H9 (cell line): Measurements from ENCODE around the gene SERF2. TPM values are rescaled to one million over a fixed set of nuclear protein-coding genes. Genes with fewer than 3 reads are reported as not detected.
"Not testable (repeated sequence)": the region's sequence is repeated elsewhere in the genome, so short reads cannot be mapped to it uniquely, and the experiment has no call there.

Experiments used
- DNase-seq: peaks from one replicate; pipeline ENCODE4 v3.0.0-alpha.2; 2017
- H2AFZ ChIP-seq: one replicate; pipeline ENCODE4 v1.6.1; 2013; ENCODE audit warnings: mild to moderate bottlenecking, low read length, control low read depth, moderate library complexity
- H2AK5ac ChIP-seq: 2 replicates; pipeline ENCODE4 v1.6.1; 2013; ENCODE audit warnings: low read length, control low read depth, mixed read lengths; ENCODE audit not compliant: insufficient read length
- H2BK120ac ChIP-seq: one replicate; pipeline ENCODE4 v1.6.1; 2013; ENCODE audit warnings: low read depth, mild to moderate bottlenecking, low read length, control low read depth, inconsistent platforms; ENCODE audit not compliant: poor library complexity, severe bottlenecking
- H2BK12ac ChIP-seq: 2 replicates; pipeline ENCODE4 v1.6.1; 2013; ENCODE audit warnings: low read length, control low read depth, mixed read lengths, low read depth; ENCODE audit not compliant: insufficient read length
- H2BK15ac ChIP-seq: 2 replicates; pipeline ENCODE4 v1.6.1; 2013; ENCODE audit warnings: low read depth, low read length, control low read depth
- H2BK20ac ChIP-seq: one replicate; pipeline ENCODE4 v1.6.1; 2013; ENCODE audit warnings: low read depth, mild to moderate bottlenecking, low read length, control low read depth, inconsistent platforms; ENCODE audit not compliant: poor library complexity, severe bottlenecking
- H2BK5ac ChIP-seq: 2 replicates; pipeline ENCODE4 v1.6.1; 2013; ENCODE audit warnings: low read length, control low read depth, mixed read lengths; ENCODE audit not compliant: insufficient read length
- H3K14ac ChIP-seq: 2 replicates; pipeline ENCODE4 v1.6.1; 2013; ENCODE audit warnings: low read length, control low read depth; ENCODE audit not compliant: insufficient read depth
- H3K18ac ChIP-seq: 2 replicates; pipeline ENCODE4 v1.6.1; 2013; ENCODE audit warnings: low read depth, mild to moderate bottlenecking, mixed read lengths, low read length, control low read depth; ENCODE audit not compliant: insufficient read length
- H3K23ac ChIP-seq: 2 replicates; pipeline ENCODE4 v1.6.1; 2013; ENCODE audit warnings: low read length, control low read depth, mixed read lengths, low read depth; ENCODE audit not compliant: insufficient read length
- H3K23me2 ChIP-seq: 2 replicates; pipeline ENCODE4 v1.6.1; 2013; ENCODE audit warnings: low read depth, mild to moderate bottlenecking, mixed read lengths, low read length, control low read depth; ENCODE audit not compliant: insufficient read length, poor library complexity, severe bottlenecking
- H3K27ac ChIP-seq: 2 replicates; pipeline ENCODE4 v1.5.1; 2013; ENCODE audit warnings: low read length, control low read depth, mixed read lengths, low read depth; ENCODE audit not compliant: insufficient read length
- H3K27me3 ChIP-seq: 2 replicates; pipeline ENCODE4 v1.6.1; 2013; ENCODE audit warnings: low read length, control low read depth, inconsistent platforms; ENCODE audit not compliant: insufficient read depth
- H3K4ac ChIP-seq: 2 replicates; pipeline ENCODE4 v1.6.1; 2013; ENCODE audit warnings: low read depth, mild to moderate bottlenecking, control low read depth, inconsistent platforms, low read length, moderate library complexity
- H3K4me1 ChIP-seq: 2 replicates; pipeline ENCODE4 v1.6.1; 2013; ENCODE audit warnings: low read length, control low read depth, inconsistent platforms; ENCODE audit not compliant: insufficient read depth
- H3K4me2 ChIP-seq: 2 replicates; pipeline ENCODE4 v1.6.1; 2013; ENCODE audit warnings: low read length, control low read depth, mixed read lengths; ENCODE audit not compliant: insufficient read length, insufficient read depth
- H3K56ac ChIP-seq: 2 replicates; pipeline ENCODE4 v1.6.1; 2013; ENCODE audit warnings: low read depth, mild to moderate bottlenecking, mixed read lengths, low read length, control low read depth; ENCODE audit not compliant: insufficient read length
- H3K79me1 ChIP-seq: 2 replicates; pipeline ENCODE4 v1.6.1; 2013; ENCODE audit warnings: low read depth, mild to moderate bottlenecking, moderate library complexity, low read length, control low read depth, inconsistent platforms; ENCODE audit not compliant: insufficient read depth, poor library complexity, severe bottlenecking
- H3K79me2 ChIP-seq: 2 replicates; pipeline ENCODE4 v1.6.1; 2013; ENCODE audit warnings: low read length, control low read depth, inconsistent platforms; ENCODE audit not compliant: insufficient read depth
- H3K9ac ChIP-seq: 2 replicates; pipeline ENCODE4 v1.6.1; 2013; ENCODE audit warnings: low read length, control low read depth, mixed read lengths; ENCODE audit not compliant: insufficient read length; ENCODE audit errors: extremely low read depth
- H3K9me3 ChIP-seq: one replicate; pipeline ENCODE4 v1.6.1; 2013; ENCODE audit warnings: low read depth, low read length, inconsistent platforms; ENCODE audit not compliant: control insufficient read depth
- H3T11ph ChIP-seq: one replicate; pipeline ENCODE4 v1.6.1; 2013; ENCODE audit warnings: mild to moderate bottlenecking, low read length, control low read depth, inconsistent platforms
- H4K20me1 ChIP-seq: one replicate; pipeline ENCODE4 v1.6.1; 2013; ENCODE audit not compliant: control insufficient read depth, insufficient read length, insufficient read depth
- H4K5ac ChIP-seq: 2 replicates; pipeline ENCODE4 v1.6.1; 2013; ENCODE audit warnings: low read depth, mild to moderate bottlenecking, mixed read lengths, low read length, control low read depth; ENCODE audit not compliant: insufficient read length
- H4K8ac ChIP-seq: replicated peaks from 2 replicates; pipeline ENCODE4 v1.6.1; 2013; ENCODE audit warnings: low read length, control low read depth, mixed read lengths, low read depth; ENCODE audit not compliant: insufficient read length
- H4K91ac ChIP-seq: 2 replicates; pipeline ENCODE4 v1.6.1; 2013; ENCODE audit warnings: low read depth, mild to moderate bottlenecking, moderate library complexity, mixed read lengths, low read length, control low read depth; ENCODE audit not compliant: insufficient read length
- H3K27ac Mint-ChIP-seq, 3 experiments: 2 replicates in 2 of 3; 3 replicates in 1 of 3; pipeline ENCODE4 v1.8.0; 2020 to 2021; ENCODE audit warnings: mixed read lengths in 3 of 3, mild to moderate bottlenecking in 1 of 3, moderate library complexity in 1 of 3
- H3K27me3 Mint-ChIP-seq: 2 replicates; pipeline ENCODE4 v1.8.0; 2021; ENCODE audit warnings: low read depth, mild to moderate bottlenecking, moderate library complexity, mixed read lengths
- H3K36me3 Mint-ChIP-seq, 3 experiments: 2 replicates in 2 of 3; 3 replicates in 1 of 3; pipeline ENCODE4 v1.8.0; 2020 to 2021; ENCODE audit warnings: low read depth in 3 of 3, mixed read lengths in 3 of 3; ENCODE audit not compliant: insufficient read depth in 1 of 3
- H3K4me1 Mint-ChIP-seq, 2 experiments: 2 replicates each; pipeline ENCODE4 v1.8.0; 2020; ENCODE audit warnings: mixed read lengths in 2 of 2
- H3K4me3 Mint-ChIP-seq, 2 experiments: 2 replicates in 1 of 2; 3 replicates in 1 of 2; pipeline ENCODE4 v1.8.0; 2020 to 2021; ENCODE audit warnings: mild to moderate bottlenecking in 2 of 2, mixed read lengths in 2 of 2, moderate library complexity in 1 of 2
- H3K9me3 Mint-ChIP-seq, 2 experiments: 2 replicates in 1 of 2; 3 replicates in 1 of 2; pipeline ENCODE4 v1.8.0; 2020; ENCODE audit warnings: mild to moderate bottlenecking in 2 of 2, mixed read lengths in 2 of 2, moderate library complexity in 1 of 2
- WGBS: extraction: QIAGEN DNeasy Blood & Tissue Kit; methylation state at CpG from one replicate; pipeline ENCODE4 v1.1.7; 2013; ENCODE audit warnings: missing lambda C conversion rate, low lambda C conversion rate, mixed read lengths; ENCODE audit not compliant: insufficient read length; ENCODE audit errors: extremely low coverage; 5-methylcytosine and 5-hydroxymethylcytosine counted together
- total RNA-seq: library from RNA; stranded (reverse); gene quantifications from 2 replicates; pipeline ENCODE4 v1.2.1, GENCODE V29; 2021
- TF ChIP-seq, protein P1 (sequence below): fragments of 200-600 bp; sonication (generic); conservative IDR thresholded peaks from 3 replicates; pipeline ENCODE4 v1.8.0; 2021; ENCODE audit warnings: antibody characterized with exemption, mild to moderate bottlenecking

Gene SERF2
- total RNA-seq, 1 experiment from 2014 or later: 819 TPM

DNA sequence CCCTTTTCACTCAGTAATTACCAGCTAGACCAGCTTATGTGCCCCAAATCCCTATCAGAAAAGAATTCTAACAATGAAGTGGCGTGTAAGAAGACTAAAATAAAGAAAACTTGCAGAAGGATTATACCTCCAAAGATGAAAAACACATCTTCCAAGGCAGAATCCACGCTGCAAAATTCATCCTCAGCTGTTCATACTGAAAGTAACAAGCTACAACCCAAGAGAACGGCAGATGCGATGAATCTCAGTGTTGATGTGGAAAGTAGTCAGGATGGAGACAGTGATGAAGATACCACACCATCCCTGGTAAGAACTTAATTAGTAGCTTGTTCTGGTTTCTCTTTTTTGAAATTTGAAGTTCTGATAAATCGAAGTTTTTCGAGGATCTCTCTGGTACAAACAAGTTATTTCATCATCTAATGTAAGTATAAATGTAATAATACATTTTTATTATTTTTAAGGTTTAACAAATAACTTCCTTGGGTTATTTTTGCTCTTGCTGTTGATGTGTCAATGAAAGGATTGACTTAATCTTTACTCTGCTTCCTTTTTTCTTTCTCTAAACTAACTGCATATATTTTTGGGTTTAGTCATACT is 36.0 kb downstream of the SERF2 start:
- Histone ChIP-seq H3K9ac (peak overlapping the region; percentile 46), H3K56ac (no peak overlapping the region), H2BK20ac (no peak overlapping the region), H2BK12ac (no peak overlapping the region), H3K4me2 (peak overlapping the region; percentile 69), H2BK120ac (no peak overlapping the region), H3K23me2 (peaks cover 8% of the 10 kb centered on the region), H3K9me3 (no peaks in the 10 kb centered on the region), H2AFZ (no peak overlapping the region), H4K91ac (no peak overlapping the region), H3K4me1 (no peaks in the 10 kb centered on the region; the same call in 1 of the 2 replicates), H3K27ac (no peak overlapping the region), H3K18ac (no peak overlapping the region), H3T11ph (no peak overlapping the region), H2BK5ac (no peak overlapping the region), H4K20me1 (no peaks in the 10 kb centered on the region), H3K79me2 (peaks cover 4% of the 10 kb centered on the region; the same call in 1 of the 2 replicates), H3K23ac (no peak overlapping the region), H4K5ac (no peak overlapping the region), H3K27me3 (no peaks in the 10 kb centered on the region), H2AK5ac (no peak overlapping the region), H3K79me1 (peaks cover 5% of the 10 kb centered on the region), H3K4ac (no peak overlapping the region), H3K14ac (no peak overlapping the region), H4K8ac (no peak overlapping the region), H2BK15ac (no peak overlapping the region)
- no CpG with 5 or more reads among the region's 6 CpGs for WGBS
- H3K27me3 Mint-ChIP-seq: peaks cover 12% of the 10 kb centered on the region
- H3K4me3 Mint-ChIP-seq: peak overlapping the region; percentile 88
- peaks cover 10 to 16% of the 10 kb centered on the region in 2 experiments for H3K4me1 Mint-ChIP-seq
- TF ChIP-seq, protein P1, sequence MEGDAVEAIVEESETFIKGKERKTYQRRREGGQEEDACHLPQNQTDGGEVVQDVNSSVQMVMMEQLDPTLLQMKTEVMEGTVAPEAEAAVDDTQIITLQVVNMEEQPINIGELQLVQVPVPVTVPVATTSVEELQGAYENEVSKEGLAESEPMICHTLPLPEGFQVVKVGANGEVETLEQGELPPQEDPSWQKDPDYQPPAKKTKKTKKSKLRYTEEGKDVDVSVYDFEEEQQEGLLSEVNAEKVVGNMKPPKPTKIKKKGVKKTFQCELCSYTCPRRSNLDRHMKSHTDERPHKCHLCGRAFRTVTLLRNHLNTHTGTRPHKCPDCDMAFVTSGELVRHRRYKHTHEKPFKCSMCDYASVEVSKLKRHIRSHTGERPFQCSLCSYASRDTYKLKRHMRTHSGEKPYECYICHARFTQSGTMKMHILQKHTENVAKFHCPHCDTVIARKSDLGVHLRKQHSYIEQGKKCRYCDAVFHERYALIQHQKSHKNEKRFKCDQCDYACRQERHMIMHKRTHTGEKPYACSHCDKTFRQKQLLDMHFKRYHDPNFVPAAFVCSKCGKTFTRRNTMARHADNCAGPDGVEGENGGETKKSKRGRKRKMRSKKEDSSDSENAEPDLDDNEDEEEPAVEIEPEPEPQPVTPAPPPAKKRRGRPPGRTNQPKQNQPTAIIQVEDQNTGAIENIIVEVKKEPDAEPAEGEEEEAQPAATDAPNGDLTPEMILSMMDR: no peak
- peaks cover 14 to 30% (median 28%) of the 10 kb centered on the region in 3 experiments for H3K36me3 Mint-ChIP-seq
- peaks cover 11 to 21% of the 10 kb centered on the region in 2 experiments for H3K9me3 Mint-ChIP-seq
- no peak overlapping the region for H3K27ac Mint-ChIP-seq
- no peak for DNase-seq

DNA sequence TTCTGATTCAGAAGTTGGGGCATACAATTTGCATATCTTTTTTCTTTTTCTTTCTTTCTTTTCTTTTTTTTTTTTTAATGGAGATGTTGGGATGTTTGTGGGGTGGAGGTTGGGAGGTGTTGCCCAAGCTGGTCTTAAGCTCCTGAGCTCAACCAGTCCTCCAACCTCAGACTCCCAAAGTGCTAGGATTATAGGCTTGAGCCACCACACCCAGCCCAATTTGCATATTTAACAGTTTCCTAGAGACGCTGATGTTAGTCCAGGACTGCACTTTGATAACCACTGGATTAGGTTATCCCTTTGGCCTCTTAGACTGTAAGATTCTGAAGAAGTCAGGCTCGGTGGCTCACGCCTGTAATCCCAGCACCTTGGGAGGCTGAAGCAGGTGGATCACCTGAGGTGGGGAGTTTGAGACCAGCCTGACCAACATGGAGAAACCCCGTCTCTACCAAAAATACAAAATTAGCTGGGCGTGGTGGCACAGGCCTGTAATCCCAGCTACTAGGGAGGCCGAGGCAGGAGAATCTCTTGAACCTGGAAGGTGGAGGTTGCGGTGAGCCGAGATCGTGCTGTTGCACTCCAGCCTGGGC is 37.9 kb downstream of the SERF2 start:
- H3K79me2 ChIP-seq, H3T11ph ChIP-seq, H2AK5ac ChIP-seq, H4K91ac ChIP-seq, H2BK5ac ChIP-seq, H3K18ac ChIP-seq, H3K4ac ChIP-seq, H4K8ac ChIP-seq, H4K20me1 ChIP-seq, DNase-seq, H2BK12ac ChIP-seq, H3K9me3 ChIP-seq, H3K27me3 ChIP-seq, H3K4me2 ChIP-seq, H4K5ac ChIP-seq, H3K4me3 Mint-ChIP-seq, H3K9ac ChIP-seq, H3K79me1 ChIP-seq, H2AFZ ChIP-seq, H3K27ac Mint-ChIP-seq, H2BK15ac ChIP-seq, H3K27ac ChIP-seq, H3K4me1 ChIP-seq, H3K23me2 ChIP-seq, H3K56ac ChIP-seq, H3K23ac ChIP-seq, H2BK120ac ChIP-seq, H3K27me3 Mint-ChIP-seq, H2BK20ac ChIP-seq, H3K14ac ChIP-seq: not testable (repeated sequence)
- Mint-ChIP-seq H3K36me3 (peaks cover 10 to 40% (median 34%) of the 10 kb centered on the region in 3 experiments), H3K4me1 (peaks cover 10 to 14% of the 10 kb centered on the region in 2 experiments), H3K9me3 (peaks cover 6 to 14% of the 10 kb centered on the region in 2 experiments)
- no CpG with 5 or more reads among the region's 9 CpGs for WGBS
